ENCODE results near the gene GNB1L.

GNB1L gene

DNA sequence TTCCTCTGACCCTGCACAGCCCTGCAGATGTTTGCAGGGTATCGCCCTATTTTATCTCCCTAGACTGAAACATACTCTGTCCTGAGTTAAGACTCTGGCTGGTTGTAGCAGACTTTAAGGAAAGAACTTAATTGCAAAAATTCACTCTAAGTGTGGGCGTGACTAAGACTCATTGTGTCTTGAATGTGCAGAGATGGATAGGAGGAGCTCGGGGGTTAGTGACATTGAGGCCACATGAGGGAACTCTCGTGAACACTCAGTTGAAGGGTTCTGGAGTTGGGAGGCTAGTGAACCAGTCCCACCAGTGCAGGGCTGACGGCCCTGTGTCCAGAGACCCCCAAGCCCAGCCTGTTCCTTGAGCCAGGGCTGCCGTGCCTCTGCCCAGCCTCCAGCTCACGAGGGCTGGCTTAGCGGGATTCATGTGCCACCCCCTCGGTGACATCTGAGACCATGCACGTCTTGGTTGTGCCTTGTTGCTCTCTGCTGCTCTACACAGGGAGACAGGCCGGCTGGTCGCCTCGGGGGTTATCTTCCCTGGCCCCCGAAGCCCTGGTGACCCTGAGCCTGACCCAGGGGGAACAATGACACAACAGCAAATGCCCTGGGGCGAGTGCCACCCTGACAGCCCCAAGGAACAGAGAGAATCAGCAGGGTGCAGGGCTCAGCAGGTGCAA, 105.5 kb downstream of the GNB1L start:
- no peak for DNase-seq (ENCODE audit: low spot score)

DNA sequence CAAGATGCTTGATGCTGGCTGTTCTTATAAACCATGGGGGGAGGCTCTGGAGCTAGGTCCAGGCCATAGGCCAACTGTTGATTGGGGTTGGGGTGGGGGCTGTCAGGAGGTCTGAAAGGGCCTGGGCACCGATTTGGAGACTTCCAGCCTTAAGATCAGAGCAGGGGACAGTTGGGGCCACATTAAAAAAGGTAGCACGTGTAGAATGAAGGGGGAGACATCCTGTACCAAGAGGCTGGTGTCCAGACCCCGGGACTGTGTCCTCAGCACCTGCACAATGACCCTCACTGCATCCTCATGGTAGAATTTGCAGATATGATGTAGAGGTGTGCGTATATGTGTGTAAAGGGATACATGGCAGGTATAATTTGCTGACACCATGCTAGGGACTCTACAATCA, 106.5 kb downstream of the GNB1L start:
- no peak for DNase-seq (ENCODE audit: low spot score)

DNA sequence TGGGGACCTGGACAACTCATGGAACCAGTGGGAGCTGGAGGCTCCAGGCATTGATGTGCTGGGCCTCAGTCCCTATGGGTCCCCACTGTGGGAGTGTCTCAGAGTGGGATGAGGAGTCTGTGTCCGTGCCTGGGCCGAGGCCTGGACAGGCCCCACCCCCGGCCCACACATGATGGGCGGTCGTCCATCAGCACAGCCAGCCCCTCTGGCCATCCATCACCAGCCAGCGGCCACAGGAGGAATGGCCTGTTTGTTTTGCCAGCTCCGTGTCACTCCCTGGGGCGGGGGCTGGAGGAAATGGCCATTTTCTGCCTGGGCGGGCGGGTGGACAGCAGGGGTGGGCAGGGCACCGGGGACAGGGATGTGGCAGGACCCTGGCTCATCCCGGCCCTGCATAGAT, 107.1 kb downstream of the GNB1L start:
- no peak for DNase-seq (ENCODE audit: low spot score)

DNA sequence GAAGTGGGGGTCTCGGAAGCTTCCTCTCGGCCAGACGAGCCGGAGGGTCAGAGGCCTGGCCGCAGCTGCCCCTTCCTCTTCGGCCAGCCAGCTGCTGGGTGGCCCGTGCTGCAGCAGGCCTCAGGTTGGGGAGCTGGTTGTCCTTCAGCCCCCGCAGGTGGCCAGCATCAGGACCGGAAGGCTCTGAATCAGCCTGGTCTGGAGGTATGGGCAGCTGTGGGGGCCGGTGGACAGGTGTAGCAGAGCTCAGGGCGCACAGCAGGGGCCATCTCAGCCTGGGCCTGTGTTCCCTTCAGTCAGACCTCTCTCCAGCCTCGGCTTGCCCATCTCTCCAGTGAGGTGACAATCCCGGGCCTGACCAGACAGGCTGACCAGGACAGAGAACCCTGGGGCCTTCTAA, 107.9 kb downstream of the GNB1L start:
- DNase-seq (ENCODE audit: low spot score), result no peak

DNA sequence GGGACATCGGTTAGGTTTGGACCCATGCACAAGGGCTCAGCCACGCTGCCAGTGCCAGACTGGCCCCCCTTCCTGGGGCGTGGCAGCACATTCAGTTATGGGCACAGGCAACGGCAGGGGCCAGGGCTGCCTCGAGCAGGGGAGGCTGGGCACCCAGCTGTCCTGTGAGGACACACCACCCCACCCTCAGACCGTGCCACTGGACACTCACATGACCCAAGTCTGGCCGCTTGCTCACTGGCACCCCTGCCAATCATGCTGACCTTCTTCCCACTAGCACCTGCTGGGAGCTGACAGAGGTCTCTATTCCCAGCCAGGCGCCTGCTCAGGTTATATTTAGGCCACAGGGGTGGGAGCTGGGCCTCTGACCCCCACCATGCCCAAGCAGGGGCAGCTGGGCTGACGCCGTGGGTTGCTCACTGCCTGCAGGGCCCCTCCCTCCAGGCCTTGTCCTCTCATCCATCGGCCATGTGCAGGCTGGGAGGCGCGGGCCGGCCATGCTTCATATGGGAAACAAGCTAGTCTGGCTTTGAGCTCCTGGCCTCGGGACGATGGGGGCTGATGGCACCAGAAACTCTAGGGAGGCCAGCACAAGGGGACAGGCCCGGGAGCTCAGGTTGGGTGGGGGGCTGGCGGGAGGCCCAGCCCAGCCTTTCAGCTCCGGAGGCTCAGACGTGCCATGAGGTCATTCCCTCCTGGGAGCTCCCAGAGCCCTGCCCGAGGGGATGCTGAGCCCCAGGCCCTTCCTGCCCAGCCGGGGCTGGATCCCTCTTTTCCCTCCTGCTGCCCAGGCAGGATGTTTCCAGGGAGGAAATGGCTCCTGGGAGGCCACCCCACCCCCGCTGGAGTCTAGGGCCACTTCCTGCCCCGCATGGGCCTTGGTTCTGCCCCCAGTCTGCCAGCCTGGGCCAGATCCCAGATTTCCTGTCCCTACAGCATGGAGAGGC, 109.2 kb downstream of the GNB1L start:
- no peak for DNase-seq (ENCODE audit: low spot score)

DNA sequence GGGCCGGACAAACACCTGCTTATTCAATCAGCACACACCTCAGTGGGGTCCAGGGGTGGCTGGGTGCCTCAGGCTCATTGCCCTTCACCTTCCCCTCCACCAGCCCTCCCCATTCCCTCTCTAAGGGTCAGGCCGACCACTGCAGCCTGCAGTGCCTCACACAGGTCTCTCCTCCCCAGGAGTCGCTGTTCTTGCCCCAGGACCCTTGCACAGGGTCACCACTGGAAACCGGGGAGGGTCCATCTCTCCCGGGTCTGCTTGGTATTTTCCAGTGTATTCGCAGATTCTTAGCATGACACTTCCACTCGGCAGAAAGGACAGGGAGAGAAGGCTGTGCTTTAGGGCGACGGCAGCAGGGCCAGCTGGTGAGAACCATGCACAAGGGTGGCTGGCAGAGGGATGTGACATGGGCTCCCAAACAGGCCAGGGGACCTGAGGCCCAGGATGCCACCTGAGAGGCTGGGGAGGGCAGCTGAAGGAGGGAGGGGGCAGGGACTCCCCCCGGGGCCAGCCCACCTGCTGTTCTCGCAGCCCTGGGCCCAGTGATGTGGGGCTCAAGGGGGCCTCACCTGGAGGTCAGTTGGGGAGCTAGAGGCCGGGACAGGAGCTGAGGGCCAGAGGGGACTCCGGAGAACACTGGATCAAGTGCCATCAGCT, 110.2 kb downstream of the GNB1L start:
- DNase-seq (ENCODE audit: low spot score), result no peak

DNA sequence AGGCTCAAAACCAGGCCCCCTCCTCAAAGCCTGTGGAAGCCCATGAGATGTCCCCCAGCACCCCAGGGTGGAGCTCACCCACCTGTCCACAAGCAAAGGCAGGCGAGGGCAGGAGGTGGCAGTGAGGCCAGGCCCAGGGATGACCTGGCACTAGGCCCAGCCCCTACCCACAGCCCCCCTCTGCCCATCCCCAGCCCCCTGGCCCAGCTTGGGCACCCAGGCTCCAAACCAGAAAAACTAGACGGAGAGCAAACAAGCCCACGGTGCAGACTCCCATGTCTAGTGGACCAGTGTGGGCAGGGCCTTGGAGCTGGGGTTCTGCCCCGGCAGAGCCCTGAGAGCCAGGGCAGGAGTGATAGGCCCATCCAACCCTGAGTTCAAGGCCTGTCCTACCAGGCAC, 111.0 kb downstream of the GNB1L start:
- no peak for DNase-seq (ENCODE audit: low spot score)

DNA sequence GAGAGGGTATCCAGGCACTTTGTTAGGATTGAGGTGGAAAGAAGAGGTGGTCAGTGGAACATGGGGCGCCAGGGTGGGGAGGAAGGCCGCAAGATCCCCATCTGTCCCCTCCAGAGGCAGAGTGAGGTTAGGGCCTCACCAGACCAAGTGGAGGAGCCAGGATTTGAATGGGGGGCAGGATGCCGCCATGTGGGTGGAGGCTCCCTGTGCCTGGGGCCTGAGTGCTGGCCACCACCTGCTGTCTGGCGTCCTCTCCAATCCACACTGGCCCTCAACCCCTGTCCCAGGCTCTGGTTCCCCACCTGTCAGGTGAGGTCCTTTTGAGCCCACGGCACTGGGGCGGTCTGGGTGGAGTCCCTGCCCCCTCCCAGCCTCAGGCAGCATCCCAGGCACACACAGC, 111.6 kb downstream of the GNB1L start:
- no peak for DNase-seq (ENCODE audit: low spot score)

DNA sequence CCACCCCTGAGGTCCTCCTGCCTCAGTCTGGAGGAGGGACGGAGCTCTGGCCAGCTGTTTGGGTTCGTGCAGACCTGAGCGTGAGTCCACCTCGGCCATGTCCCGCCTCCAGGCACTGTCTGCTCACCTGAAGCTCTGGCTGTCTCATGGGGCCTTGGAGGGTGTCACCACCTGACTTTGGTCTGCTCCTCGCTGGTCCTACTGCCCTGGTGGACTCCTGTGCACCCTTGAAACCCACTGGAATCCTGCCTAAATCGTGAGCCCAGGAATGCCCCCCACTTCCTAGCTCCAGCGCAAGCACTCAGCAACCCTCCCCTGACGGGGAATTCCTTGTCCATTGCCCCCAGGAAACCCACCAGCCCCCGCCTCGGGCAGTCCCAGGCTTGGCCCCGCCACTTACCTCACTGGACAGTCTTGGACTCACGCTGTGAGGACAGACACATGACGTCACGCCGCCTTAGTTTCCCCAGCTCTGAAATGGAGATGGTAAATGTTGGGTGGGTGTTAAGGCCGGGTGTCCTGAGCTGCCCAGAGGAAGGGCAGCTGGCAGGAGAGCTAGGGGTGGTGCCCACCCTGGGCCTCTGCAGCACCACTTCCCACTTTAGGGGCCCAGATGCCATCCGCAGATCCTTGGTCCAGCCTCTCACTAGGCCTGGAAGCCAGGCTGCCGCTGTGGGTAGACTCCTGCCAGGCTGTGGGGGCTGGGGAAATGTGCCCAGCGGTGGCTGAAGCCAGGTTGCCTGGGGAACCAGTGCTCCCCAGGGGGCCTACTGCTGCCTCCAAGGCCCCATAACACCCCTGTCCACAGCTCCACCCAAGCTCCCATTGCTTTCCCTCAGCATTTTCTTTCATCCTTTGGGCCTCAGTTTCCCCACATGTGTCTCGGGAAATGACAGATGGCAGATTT, 112.3 kb downstream of the GNB1L start:
- no peak for DNase-seq (ENCODE audit: low spot score)

DNA sequence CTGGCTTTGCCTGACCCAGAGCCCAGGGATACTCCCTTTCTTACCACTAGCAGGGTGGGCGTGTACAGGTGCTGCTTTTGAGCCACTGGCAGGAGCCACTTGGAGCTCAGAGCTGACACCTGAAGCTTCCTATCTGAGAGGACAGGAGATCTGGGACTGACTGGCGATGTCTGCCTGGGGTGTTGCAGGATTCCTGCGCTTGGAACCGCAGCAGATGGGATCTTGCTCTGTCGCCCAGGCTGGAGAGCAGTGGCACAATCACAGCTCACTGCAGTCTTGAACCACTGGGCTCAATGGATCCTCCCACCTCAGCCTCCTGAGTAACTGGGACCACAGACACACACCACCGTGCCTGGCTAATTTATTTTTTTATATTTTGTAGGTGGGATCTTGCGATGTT, 113.6 kb downstream of the GNB1L start:
- no peak for DNase-seq (ENCODE audit: low spot score)

DNA sequence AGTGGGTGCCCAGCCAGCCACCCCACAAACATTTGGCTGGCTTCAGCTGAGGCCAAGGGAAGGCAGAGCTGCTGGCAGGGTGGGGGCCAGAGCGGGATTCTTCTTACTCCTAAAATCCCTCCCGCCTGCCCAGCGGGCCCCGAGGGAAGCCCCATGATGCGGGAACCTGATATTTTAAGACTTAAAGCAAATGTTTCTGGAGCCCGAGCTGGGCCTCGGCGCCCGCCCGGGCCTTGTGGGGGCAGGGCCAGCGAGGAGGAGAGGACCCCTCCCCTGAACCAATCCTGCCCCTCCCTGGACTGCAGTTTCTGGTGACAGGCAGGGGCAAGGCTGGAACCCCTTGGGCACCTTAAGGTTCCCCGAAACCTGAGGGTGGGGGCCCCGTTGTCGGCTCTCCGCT, 114.1 kb downstream of the GNB1L start:
- no peak for DNase-seq (ENCODE audit: low spot score)

DNA sequence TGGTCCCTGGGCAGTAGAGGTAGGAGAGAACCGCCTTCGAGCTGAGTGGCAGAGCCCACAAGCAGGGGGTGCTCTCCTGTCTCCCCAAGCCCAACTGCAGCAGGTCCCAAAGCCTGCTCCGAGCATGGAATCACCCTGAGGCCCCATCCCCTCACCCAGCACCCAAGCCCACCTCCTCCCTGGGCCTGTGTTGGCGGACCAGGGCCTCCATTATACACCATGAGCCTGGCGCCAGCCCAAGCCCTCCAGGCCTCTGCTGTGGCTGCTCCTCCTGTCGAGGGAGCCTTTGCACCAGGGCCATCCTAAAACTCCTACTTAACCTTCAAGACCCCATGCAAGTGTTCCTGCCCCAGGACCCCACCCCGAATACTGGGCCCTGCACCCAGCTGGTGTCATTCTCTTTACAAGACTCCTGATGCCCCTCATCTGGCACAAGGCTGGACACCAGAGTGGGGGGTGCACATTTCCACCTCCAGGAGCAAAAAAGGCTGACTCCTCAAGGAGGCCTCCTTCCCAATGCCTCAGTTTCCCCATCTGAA, 114.7 kb downstream of the GNB1L start:
- DNase-seq (ENCODE audit: low spot score), result no peak

DNA sequence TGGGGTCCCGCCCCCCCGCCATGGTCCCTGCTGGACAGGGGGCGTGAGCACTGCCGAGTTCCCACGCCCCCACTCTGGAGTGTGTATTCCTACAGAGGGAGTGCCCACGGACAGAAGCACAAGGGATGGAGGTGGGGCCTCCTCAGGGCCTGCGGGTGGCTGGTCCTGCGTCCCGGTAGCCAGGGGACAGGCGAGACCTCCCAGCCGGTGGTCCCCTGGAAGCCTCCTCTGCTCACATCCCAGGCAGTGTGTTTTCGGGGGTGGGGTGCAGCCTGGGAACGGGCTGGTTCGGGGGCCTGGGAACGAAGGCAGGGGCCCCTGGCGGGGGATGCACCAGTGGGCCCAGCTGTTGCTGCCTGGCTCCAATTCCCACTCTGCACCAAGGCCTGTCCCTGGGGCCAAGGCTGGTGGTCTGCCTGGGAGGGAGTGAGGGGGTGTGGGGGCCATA, 115.2 kb downstream of the GNB1L start:
- no peak for DNase-seq (ENCODE audit: low spot score)

DNA sequence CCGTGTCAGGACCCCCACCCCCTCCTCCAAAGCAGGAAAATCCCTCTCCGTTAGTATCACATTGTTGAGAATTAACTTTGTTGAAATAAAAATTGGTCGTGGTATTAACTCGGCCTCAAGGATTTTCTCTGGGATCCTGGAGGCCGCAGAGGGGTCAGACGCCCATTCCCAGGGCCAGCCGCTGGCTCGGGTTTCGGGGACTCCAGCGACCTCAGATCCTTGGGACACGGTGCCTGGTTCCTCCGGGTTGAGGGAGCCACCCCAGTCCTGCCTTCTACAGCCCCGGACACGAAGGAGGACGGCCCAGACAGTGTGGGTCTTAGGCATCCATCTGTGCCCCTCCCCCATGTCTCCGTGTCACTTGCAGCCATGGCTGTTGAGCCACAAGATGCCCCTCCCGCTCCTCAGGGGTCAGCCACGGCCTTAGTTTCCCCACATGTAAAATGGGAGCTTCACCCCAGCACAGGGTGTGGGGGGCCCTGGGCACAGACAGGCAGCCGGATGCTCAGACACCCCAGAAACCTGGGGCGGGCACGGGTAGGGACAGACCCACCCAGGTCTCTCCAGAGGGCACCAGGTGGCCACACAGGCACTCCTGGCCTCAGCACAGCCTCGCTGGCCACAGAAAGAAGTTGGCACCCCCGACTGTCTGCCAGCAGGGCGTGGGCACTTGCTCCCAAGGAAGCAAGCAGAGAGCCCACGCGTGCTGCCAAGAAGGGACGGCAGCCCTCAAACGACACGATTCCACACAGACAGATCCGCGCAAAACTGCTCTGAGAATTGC, 115.8 kb downstream of the GNB1L start:
- no peak for DNase-seq (ENCODE audit: low spot score)

DNA sequence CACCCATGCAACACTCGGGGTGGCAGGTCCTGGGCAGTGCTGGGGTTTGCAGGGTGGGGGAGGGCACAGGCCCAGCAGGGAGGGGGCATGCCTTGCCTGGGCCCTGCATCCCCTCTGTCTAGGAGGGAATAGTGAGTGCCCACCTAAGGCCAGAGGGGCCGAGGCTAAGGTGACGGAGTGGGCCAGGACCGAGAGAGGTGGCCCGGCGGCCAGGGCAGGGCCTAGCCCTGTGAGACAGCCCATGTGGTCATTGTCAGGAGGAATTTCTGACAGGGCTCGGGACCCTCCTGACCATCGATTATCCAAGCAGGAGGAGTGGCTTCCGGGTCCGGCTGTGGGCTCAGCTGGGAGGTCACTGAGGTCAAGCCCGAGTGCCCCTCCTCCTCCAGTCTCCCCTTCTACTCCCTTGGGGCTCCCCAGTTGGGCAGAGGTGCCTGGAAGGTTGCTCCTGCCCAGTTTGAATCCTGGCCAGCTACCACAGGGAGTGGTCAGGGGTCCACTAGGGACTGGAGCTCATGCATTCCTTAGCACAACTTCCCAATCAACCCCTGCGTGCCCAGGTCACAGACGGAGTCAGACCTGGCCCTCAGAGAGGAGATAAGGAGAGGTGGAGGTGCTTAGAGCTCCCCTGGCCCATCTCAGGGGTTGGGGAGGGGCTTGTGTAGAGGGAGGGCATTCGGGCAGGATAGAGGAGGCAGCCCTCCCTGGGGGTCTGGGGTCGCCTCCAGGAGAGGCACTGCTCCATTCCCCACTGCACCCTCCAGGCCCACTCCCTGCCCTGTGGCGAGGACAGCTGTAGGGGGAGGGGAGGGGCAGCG, 116.6 kb downstream of the GNB1L start:
- DNase-seq (ENCODE audit: low spot score), result no peak

DNA sequence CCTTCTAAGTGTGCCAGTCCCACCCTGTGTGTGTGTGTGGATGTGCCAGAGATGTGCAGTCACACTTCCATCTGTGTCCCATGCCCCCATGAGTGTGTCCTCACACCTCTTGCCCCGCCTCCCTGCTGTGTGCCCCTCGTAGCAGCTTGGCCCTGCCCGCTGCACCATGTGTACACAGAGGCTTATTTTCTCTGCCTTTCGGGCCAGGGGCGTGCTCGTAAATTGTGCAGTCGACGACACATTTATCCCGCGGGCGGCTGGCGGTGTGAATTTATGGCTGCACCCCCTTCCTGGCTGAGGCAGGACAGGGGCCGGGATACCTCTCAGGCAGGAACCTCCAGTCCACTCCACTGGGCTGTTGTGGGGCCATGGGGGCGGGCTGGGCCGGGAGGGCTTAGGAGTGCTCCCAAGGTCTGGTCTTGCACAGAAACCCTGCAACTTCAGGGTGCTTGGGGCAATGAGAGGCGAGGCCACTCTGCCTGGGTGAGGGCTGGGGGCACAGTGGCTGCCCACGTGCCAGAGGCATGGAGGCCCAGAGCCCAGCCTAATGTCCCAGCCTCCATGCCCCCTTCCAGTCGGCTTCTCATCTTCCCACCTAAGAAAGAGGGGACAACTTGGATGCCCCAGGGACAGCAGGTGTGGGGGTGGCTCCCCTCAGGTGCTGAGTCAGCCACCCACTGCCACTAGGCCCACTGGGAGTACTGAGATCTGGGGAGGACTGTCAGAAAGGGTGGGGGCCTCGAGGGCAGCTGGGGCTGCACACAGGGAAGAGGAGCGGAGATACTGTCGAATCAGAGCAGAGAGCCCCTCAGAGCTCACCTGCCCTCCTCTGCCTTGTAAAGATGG, 118.8 kb downstream of the GNB1L start:
- no peak for DNase-seq (ENCODE audit: low spot score)

DNA sequence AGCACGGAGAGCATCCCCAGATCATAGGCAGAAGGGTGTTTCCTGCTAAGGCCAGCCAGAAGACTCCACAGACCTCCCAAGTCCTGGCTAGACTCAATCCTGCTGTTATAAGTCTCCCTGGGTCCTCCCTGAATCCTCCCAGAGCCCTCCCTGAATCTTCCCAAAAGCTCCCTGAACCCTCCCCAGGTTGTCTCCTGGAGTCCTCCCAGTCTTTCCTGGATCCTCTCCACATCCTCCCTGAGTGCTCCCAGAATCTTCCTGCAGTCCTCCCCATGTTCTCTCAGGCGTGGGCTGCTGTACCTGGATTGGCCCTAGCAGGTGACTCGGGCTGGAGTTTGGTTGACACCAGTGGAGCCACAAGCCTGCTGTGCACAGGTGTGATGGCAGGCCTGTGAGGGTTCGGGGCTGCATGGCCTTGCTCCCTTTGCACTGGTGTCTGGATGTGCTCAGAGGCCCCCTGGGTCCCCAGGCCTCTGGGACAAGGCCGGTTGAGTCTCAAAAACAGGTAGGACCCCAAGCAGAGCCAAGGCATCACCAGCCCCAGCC, 119.8 kb downstream of the GNB1L start:
- no peak for DNase-seq (ENCODE audit: low spot score)

DNA sequence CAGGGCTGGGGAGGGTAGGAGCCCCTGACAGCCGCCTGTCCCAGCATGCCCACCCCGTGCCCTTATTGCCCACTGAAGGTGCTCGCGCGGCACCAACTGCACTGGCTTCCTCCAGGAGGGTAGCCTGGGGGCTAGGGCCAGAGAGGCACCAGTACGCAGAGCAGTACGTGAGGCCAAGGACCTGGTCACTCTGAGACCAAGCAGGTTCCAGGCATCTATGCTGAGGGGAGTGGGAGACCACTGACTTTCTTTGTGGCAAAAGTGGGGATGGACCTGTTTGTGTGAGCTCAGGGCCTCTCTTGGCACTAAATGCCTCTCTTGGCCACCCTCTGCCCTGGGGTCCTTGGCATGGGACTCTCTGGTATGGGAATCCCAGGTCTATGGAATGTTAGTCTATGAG, 120.5 kb downstream of the GNB1L start:
- no peak for DNase-seq (ENCODE audit: low spot score)

DNA sequence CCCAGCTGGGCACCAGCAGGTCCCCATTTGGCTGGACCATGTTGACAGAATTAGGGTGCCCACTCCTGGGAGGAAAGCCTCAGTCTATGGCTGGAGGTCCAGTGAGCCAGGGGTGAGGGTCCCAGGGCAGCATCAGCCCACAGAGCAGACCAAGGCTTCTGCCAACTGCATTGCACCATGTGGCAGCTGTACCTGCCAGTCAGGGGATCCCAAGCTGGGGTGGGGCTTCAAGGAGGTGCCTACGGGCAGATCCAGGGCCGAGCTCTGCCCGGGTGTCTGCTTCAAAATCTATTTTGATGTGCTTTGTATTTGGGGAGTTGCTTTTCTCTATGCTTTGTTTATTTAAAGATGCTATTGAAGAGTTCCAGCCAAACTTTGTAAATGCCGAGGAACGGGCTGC, 120.9 kb downstream of the GNB1L start:
- no peak for DNase-seq (ENCODE audit: low spot score)

Measured in LoVo (cell line).